GM21576 (cell line): ENCODE data around the gene MRPS5.
"Not testable (repeated sequence)": the region's sequence is repeated elsewhere in the genome, so short reads cannot be mapped to it uniquely, and the experiment has no call there.

Experiments
- ATAC-seq: cut with Tn5 transposase; IDR thresholded peaks from one replicate; pipeline ENCODE4 v1.9.1; 2021; ENCODE audit warnings: mild to moderate bottlenecking, moderate library complexity; ENCODE audit not compliant: unreplicated experiment

Gene MRPS5

GRCh38 chr2:95048825-95049682, 72.6 kb downstream of the MRPS5 start:
- no peak for ATAC-seq

GRCh38 chr2:95047629-95048510, 73.7 kb downstream of the MRPS5 start:
- no peak for ATAC-seq

- ATAC-seq, result no peak
These were observed 75.1 kb downstream of the MRPS5 start for GRCh38 chr2:95046371-95047112.

- ATAC-seq, result no peak
These were observed 77.0 kb downstream of the MRPS5 start for GRCh38 chr2:95044601-95045000.

- ATAC-seq, result peak; percentile 38
These were observed 78.1 kb downstream of the MRPS5 start for GRCh38 chr2:95043300-95044093.

- peak; percentile 18 for ATAC-seq
These were observed 78.9 kb downstream of the MRPS5 start for GRCh38 chr2:95042472-95043271.

- no peak for ATAC-seq
These were observed 79.7 kb downstream of the MRPS5 start for GRCh38 chr2:95041824-95042442.

- no peak for ATAC-seq
These were observed 80.4 kb downstream of the MRPS5 start for GRCh38 chr2:95041060-95041823.

- no peak for ATAC-seq
These were observed 81.2 kb downstream of the MRPS5 start for GRCh38 chr2:95040426-95040825.

GRCh38 chr2:95039978-95040377, 81.6 kb downstream of the MRPS5 start:
- ATAC-seq, result no peak

- no peak for ATAC-seq
These were observed 82.2 kb downstream of the MRPS5 start for GRCh38 chr2:95039363-95039762.

- no peak for ATAC-seq
These were observed 82.8 kb downstream of the MRPS5 start for GRCh38 chr2:95038635-95039298.

- ATAC-seq, result not testable (repeated sequence)
These were observed 83.6 kb downstream of the MRPS5 start for GRCh38 chr2:95037841-95038585.

GRCh38 chr2:95037384-95037839, 84.2 kb downstream of the MRPS5 start:
- no peak for ATAC-seq

GRCh38 chr2:95036596-95037383, 84.8 kb downstream of the MRPS5 start:
- no peak for ATAC-seq
